ENCODE measurements around the gene ABLIM2.

GRCh38 chr4:8118035-8118434 lies 40.6 kb downstream of the ABLIM2 start:
- no peak for TF ChIP-seq CTCF (conservative IDR thresholded peaks at IDR 0.05; ENCODE audit: low read depth, low read length)
- TF ChIP-seq BHLHE40 (IDR thresholded peaks at IDR 0.05; ENCODE audit: low read depth, low read length): no peak
- TF ChIP-seq POLR2A (IDR thresholded peaks at IDR 0.05; ENCODE audit: low read depth, low read length): no peak
- no peak for TF ChIP-seq MAZ (IDR thresholded peaks at IDR 0.05; ENCODE audit: borderline replicate concordance, low read depth, low read length)
- TF ChIP-seq RAD21 (IDR thresholded peaks at IDR 0.05; ENCODE audit: low read length): no peak
- TF ChIP-seq CHD1 (IDR thresholded peaks at IDR 0.05; ENCODE audit: low read depth, low read length): no peak
- no peak for TF ChIP-seq MAFK (IDR thresholded peaks at IDR 0.05; ENCODE audit: low read depth, low read length)
- TF ChIP-seq MXI1 (IDR thresholded peaks at IDR 0.05; ENCODE audit: borderline replicate concordance, low read depth, low read length): no peak
- no peak for TF ChIP-seq USF2 (IDR thresholded peaks at IDR 0.05; ENCODE audit: low read depth, low read length)
- no peak for TF ChIP-seq SMC3 (IDR thresholded peaks at IDR 0.05; ENCODE audit: low read depth, low read length)
